GM23338 (cell line): Measurements from ENCODE around the gene ZNF511. TPM values are rescaled to one million over a fixed set of nuclear protein-coding genes. Genes with fewer than 3 reads are reported as not detected.

Source experiments
- ATAC-seq: fragments of 200-7000 bp; cut with Tn5 transposase; 3 replicates; pipeline ENCODE4 v1.9.1; 2020
- DNase-seq: peaks from one replicate; pipeline ENCODE4 v3.0.0-alpha.2; 2015; ENCODE audit warnings: low spot score
- H2AFZ ChIP-seq: fragments of 200-600 bp; sonication (generic); 2 replicates; pipeline ENCODE4 v1.8.0; 2016; ENCODE audit warnings: antibody characterized with exemption, mild to moderate bottlenecking, moderate library complexity
- H3F3A ChIP-seq: fragments of 200-600 bp; sonication (generic); replicated peaks from 2 replicates; pipeline ENCODE4 v1.8.0; 2017; ENCODE audit warnings: antibody characterized with exemption, mixed run types, low read depth
- H3K27ac ChIP-seq: fragments of 200-600 bp; sonication (generic); 2 replicates; pipeline ENCODE4 v1.6.1; 2016; ENCODE audit warnings: low read depth
- H3K27me3 ChIP-seq: fragments of 200-600 bp; sonication (generic); 2 replicates; pipeline ENCODE4 v1.8.0; 2016; ENCODE audit warnings: mild to moderate bottlenecking, mixed run types, moderate library complexity; ENCODE audit not compliant: insufficient read depth
- H3K36me3 ChIP-seq: fragments of 200-600 bp; sonication (generic); 2 replicates; pipeline ENCODE4 v1.8.0; 2016; ENCODE audit warnings: mild to moderate bottlenecking; ENCODE audit not compliant: insufficient read depth
- H3K4me1 ChIP-seq: fragments of 200-600 bp; sonication (generic); 2 replicates; pipeline ENCODE4 v1.8.0; 2016; ENCODE audit warnings: mild to moderate bottlenecking, moderate library complexity; ENCODE audit not compliant: insufficient read depth
- H3K4me2 ChIP-seq: fragments of 200-600 bp; sonication (generic); 2 replicates; pipeline ENCODE4 v1.7.1; 2017; ENCODE audit warnings: mixed run types
- H3K4me3 ChIP-seq: fragments of 200-600 bp; sonication (generic); 2 replicates; pipeline ENCODE4 v1.6.1; 2016; ENCODE audit warnings: mixed run types
- H3K79me2 ChIP-seq: fragments of 200-600 bp; sonication (generic); replicated peaks from 2 replicates; pipeline ENCODE4 v1.8.0; 2017; ENCODE audit warnings: mild to moderate bottlenecking; ENCODE audit not compliant: insufficient read depth
- H3K9me2 ChIP-seq: fragments of 200-600 bp; sonication (generic); 2 replicates; pipeline ENCODE4 v1.8.0; 2017; ENCODE audit not compliant: insufficient read depth
- H4K20me1 ChIP-seq: fragments of 200-600 bp; sonication (generic); replicated peaks from 2 replicates; pipeline ENCODE4 v1.8.0; 2017; ENCODE audit warnings: mild to moderate bottlenecking; ENCODE audit not compliant: insufficient read depth
- H3K27ac Mint-ChIP-seq: 2 replicates; pipeline ENCODE4 v1.8.0; 2020; ENCODE audit warnings: inconsistent platforms, mild to moderate bottlenecking, moderate library complexity, mixed read lengths
- H3K27me3 Mint-ChIP-seq: 3 replicates; pipeline ENCODE4 v1.8.0; 2022; ENCODE audit warnings: low read depth, mild to moderate bottlenecking, moderate library complexity, mixed read lengths, inconsistent platforms; ENCODE audit not compliant: insufficient read depth, poor library complexity
- H3K36me3 Mint-ChIP-seq: 3 replicates; pipeline ENCODE4 v1.8.0; 2021; ENCODE audit warnings: low read depth, mild to moderate bottlenecking, inconsistent platforms, moderate library complexity, mixed read lengths
- H3K4me1 Mint-ChIP-seq: 3 replicates; pipeline ENCODE4 v1.8.0; 2020; ENCODE audit warnings: mild to moderate bottlenecking, inconsistent platforms, mixed read lengths
- H3K4me3 Mint-ChIP-seq: 3 replicates; pipeline ENCODE4 v1.8.0; 2021; ENCODE audit warnings: moderate library complexity, mild to moderate bottlenecking, inconsistent platforms, mixed read lengths
- H3K9me3 Mint-ChIP-seq: 3 replicates; pipeline ENCODE4 v1.8.0; 2020; ENCODE audit warnings: moderate library complexity, mild to moderate bottlenecking, inconsistent platforms, mixed read lengths
- CREB1 ChIP-seq: fragments of 250-450 bp; sonication (Bioruptor Pico); IDR thresholded peaks from 2 replicates; pipeline ENCODE4 v1.5.0; 2020; ENCODE audit warnings: low read depth, mild to moderate bottlenecking, moderate library complexity
- ETS1 ChIP-seq: IDR thresholded peaks from 2 replicates; pipeline ENCODE4 v1.6.1; 2016; ENCODE audit warnings: antibody characterized with exemption
- EZH2 ChIP-seq: fragments of 200-600 bp; sonication (generic); IDR thresholded peaks from one replicate; pipeline ENCODE4 v1.8.0; 2017; ENCODE audit warnings: antibody characterized with exemption, mild to moderate bottlenecking, low read depth; ENCODE audit not compliant: unreplicated experiment
- EZH2phosphoT487 ChIP-seq: fragments of 200-600 bp; sonication (generic); IDR thresholded peaks from one replicate; pipeline ENCODE4 v1.8.1; 2018; ENCODE audit warnings: antibody characterized with exemption; ENCODE audit not compliant: unreplicated experiment
- JUNB ChIP-seq: IDR thresholded peaks from one replicate; pipeline ENCODE4 v1.6.1; 2016; ENCODE audit warnings: antibody characterized with exemption; ENCODE audit not compliant: unreplicated experiment
- NANOG ChIP-seq: IDR thresholded peaks from 2 replicates; pipeline ENCODE4 v1.6.1; 2016; ENCODE audit warnings: antibody characterized with exemption, borderline replicate concordance
- POLR2AphosphoS5 ChIP-seq: IDR thresholded peaks from 2 replicates; pipeline ENCODE4 v1.6.1; 2016; ENCODE audit warnings: antibody characterized with exemption, low read depth
- REST ChIP-seq: IDR thresholded peaks from one replicate; pipeline ENCODE4 v1.6.1; 2018; ENCODE audit warnings: antibody characterized with exemption; ENCODE audit not compliant: unreplicated experiment
- STAT1 ChIP-seq: IDR thresholded peaks from one replicate; pipeline ENCODE4 v1.6.1; 2016; ENCODE audit warnings: antibody characterized with exemption; ENCODE audit not compliant: unreplicated experiment
- ZNF114 ChIP-seq: fragments of 250-450 bp; sonication (Bioruptor Pico); IDR thresholded peaks from 2 replicates; pipeline ENCODE4 v1.5.0; 2020; ENCODE audit warnings: mild to moderate bottlenecking, moderate library complexity
- ZNF331 ChIP-seq: fragments of 250-450 bp; sonication (Bioruptor Pico); IDR thresholded peaks from 2 replicates; pipeline ENCODE4 v1.5.0; 2020; ENCODE audit warnings: low read depth, mild to moderate bottlenecking, moderate library complexity
- ZNF462 ChIP-seq: fragments of 250-450 bp; sonication (Bioruptor Pico); IDR thresholded peaks from 2 replicates; pipeline ENCODE4 v1.5.0; 2020; ENCODE audit warnings: mild to moderate bottlenecking, moderate library complexity
- polyA plus RNA-seq: library from polyadenylated mRNA; unstranded; fragments of >200 nt; fragmentation: Nextera tagmentation; extraction: Ambion mirVana; gene quantifications from 2 replicates; pipeline ENCODE4 v1.2.1, GENCODE V29; 2016
- total RNA-seq: library from RNA; depleted of rRNA; stranded (reverse); fragments of >200 nt; shearing (Covaris generic); gene quantifications from 2 replicates; pipeline ENCODE4 v1.2.3, GENCODE V29; 2014
- TF ChIP-seq, protein P1 (sequence below), 2 experiments: fragments of 200-600 bp in 1 of 2; sonication (generic) in 1 of 2; conservative IDR thresholded peaks; 2 replicates each; pipeline versions ENCODE4 v1.5.1 to v1.6.1; 2016 to 2017; ENCODE audit warnings: antibody characterized with exemption in 2 of 2, low read depth in 2 of 2, mild to moderate bottlenecking in 2 of 2, moderate library complexity in 1 of 2

The ZNF511 gene
- total and polyA plus RNA-seq, 2 experiments from 2014 or later = 41.3 to 104 TPM

GRCh38 chr10:133273534-133274143 is 35.1 kb upstream of the ZNF511 start:
- TF ChIP-seq CREB1 (CRISPR knock-in tag) (no peak), REST (no peak), ZNF114 (CRISPR knock-in tag) (no peak), NANOG (no peak), ZNF462 (CRISPR knock-in tag) (no peak), STAT1 (no peak), POLR2AphosphoS5 (no peak), EZH2phosphoT487 (no peak), EZH2 (no peak), ETS1 (no peak), ZNF331 (CRISPR knock-in tag) (no peak), JUNB (no peak)
- TF ChIP-seq, protein P1, sequence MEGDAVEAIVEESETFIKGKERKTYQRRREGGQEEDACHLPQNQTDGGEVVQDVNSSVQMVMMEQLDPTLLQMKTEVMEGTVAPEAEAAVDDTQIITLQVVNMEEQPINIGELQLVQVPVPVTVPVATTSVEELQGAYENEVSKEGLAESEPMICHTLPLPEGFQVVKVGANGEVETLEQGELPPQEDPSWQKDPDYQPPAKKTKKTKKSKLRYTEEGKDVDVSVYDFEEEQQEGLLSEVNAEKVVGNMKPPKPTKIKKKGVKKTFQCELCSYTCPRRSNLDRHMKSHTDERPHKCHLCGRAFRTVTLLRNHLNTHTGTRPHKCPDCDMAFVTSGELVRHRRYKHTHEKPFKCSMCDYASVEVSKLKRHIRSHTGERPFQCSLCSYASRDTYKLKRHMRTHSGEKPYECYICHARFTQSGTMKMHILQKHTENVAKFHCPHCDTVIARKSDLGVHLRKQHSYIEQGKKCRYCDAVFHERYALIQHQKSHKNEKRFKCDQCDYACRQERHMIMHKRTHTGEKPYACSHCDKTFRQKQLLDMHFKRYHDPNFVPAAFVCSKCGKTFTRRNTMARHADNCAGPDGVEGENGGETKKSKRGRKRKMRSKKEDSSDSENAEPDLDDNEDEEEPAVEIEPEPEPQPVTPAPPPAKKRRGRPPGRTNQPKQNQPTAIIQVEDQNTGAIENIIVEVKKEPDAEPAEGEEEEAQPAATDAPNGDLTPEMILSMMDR (conservative IDR thresholded peaks at IDR 0.05; ENCODE audit: low read depth in 2 of 2) = no peak
- no peak overlapping the region for H3K4me3 Mint-ChIP-seq
- Histone ChIP-seq H3K27ac (no peak overlapping the region), H3K27me3 (no peaks in the 10 kb centered on the region), H3F3A (no peaks in the 10 kb centered on the region), H2AFZ (no peak overlapping the region), H3K4me3 (no peak overlapping the region), H3K4me2 (no peak overlapping the region), H3K9me2 (no peaks in the 10 kb centered on the region), H3K79me2 (no peaks in the 10 kb centered on the region), H4K20me1 (no peaks in the 10 kb centered on the region), H3K4me1 (no peaks in the 10 kb centered on the region), H3K36me3 (no peaks in the 10 kb centered on the region)
- H3K9me3 Mint-ChIP-seq = no peaks in the 10 kb centered on the region
- H3K4me1 Mint-ChIP-seq = peaks cover 4% of the 10 kb centered on the region; the same call in 2 of the 3 replicates
- ATAC-seq (no peak), DNase-seq (no peak)
- peaks cover 5% of the 10 kb centered on the region for H3K27me3 Mint-ChIP-seq
- H3K36me3 Mint-ChIP-seq = no peaks in the 10 kb centered on the region
- H3K27ac Mint-ChIP-seq = no peak overlapping the region
